ENCODE data around the gene KCNB1.

DNA sequence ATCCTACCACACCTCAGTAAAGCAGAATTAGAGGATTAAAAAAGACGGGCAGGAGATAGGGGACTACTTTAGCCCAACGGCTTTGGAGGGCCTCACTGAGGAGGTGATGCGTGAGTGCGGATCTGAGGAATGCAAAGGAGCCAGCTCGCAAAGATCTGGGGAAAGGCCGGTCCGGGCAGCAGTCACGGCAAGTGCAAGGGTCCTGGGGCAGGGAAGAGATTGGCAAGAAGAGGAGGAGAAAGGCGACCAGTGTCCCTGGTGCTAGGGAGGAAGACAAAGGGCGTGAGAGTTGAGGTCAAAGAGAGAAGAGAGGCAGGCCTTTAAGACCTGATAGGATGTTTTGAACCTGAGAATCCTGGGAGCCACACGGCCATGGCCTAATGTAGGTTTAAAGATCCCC lies 86.8 kb downstream of the KCNB1 start:
- TF ChIP-seq, protein P1, sequence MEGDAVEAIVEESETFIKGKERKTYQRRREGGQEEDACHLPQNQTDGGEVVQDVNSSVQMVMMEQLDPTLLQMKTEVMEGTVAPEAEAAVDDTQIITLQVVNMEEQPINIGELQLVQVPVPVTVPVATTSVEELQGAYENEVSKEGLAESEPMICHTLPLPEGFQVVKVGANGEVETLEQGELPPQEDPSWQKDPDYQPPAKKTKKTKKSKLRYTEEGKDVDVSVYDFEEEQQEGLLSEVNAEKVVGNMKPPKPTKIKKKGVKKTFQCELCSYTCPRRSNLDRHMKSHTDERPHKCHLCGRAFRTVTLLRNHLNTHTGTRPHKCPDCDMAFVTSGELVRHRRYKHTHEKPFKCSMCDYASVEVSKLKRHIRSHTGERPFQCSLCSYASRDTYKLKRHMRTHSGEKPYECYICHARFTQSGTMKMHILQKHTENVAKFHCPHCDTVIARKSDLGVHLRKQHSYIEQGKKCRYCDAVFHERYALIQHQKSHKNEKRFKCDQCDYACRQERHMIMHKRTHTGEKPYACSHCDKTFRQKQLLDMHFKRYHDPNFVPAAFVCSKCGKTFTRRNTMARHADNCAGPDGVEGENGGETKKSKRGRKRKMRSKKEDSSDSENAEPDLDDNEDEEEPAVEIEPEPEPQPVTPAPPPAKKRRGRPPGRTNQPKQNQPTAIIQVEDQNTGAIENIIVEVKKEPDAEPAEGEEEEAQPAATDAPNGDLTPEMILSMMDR (IDR thresholded peaks at IDR 0.05): no peak
- no peak for TF ChIP-seq POLR2A (IDR thresholded peaks at IDR 0.05)
